Measurements from ENCODE around the gene FTCD.

Gene FTCD

DNA sequence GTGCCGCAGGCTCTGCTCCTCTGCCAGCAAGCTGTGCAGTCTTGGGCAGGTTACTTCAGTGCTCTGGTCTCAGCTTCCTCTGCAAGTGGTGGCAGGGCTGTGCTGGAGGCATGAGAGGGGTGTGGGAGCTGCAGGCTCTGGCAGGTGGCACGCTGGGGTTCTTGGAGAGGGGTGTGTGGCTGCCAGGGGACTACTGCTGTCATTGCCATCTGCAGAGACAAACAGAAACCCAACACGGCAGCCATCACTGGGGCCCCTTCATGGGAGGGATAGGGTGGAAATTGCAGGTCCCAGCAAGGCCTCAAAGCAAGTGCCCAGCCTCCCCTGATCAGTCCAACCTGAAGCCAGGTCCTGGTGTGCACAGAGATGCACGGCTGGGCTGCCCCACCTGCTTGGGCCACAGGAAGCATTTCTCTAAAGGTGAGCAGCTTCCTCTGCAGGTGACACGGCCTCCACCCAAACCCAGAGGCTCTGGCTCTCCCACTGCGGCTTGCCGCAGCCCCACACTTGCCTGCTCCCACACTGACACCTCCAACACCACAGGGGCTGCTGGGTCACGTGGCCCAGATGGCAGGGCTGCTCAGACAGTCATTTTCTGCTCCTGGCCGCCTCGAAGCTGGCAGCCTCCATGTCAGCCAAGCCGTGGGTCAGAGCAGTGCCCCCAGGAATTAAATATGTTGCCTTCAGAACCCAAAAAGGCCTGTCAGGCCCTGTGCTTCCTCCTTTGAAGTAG, 61.5 kb downstream of the FTCD start:
- no peak for DNase-seq (ENCODE audit: low read depth in 1 of 2, low spot score in 1 of 2)

GRCh38 chr21:46092811-46093667, 62.3 kb downstream of the FTCD start:
- no peak for DNase-seq (ENCODE audit: low read depth in 1 of 2, low spot score in 1 of 2)

DNA sequence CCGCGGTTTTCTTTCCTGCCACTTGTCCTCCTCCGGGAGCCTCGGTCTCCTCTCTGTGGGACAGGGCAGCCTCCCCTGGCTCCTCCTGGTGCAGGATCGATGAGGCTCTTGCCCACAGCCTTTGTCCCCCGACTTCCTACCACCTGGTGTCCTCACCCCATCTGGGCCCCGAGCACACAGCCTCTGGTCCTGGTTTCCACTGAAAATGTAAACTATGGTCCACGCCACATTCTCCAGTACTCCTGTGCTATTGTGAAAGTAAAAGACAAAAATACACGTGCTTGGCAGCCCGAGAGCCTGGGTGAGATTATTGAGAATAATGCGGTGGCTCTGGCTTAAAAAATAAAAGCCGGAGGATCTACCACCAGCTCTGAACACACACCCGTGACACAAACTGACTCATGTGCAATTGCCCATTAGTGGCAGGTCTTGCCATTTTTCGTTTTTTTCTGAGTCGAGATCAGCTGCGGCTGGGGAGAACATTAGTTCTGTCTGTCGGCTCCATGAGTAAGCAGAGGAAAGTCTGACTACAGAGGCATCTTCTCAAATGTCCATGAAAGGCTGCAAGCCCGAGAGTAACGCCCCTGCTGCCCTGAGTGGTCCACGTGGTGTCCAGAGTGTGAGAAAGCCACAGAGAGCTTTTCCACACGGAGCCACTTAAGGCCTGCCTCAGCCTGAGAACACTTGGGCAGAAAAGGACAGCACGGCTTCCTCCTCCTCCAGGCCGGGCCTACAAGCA, 63.2 kb downstream of the FTCD start:
- DNase-seq (ENCODE audit: low read depth in 1 of 2, low spot score in 1 of 2), result no peak

DNA sequence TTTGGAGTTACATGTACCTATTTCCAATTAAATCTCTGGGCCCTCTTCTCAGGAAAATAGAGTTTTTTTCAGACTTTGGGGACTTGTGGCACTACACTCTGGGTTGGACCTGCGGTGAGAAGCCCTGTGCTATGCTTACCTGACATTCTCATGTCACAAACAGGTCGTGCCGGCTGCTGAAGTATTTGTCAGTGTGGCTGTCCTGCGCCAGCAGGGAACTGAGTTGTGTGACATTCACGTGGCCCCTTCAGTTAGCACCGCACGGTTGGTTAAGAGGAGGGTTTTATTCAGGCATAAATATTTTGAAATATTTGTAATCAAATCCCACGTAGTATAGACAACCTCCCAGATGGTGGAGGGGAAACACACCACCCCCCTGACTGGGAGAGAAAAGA, 63.8 kb downstream of the FTCD start:
- DNase-seq (ENCODE audit: low read depth in 1 of 2, low spot score in 1 of 2), result no peak

GRCh38 chr21:46091118-46091517, 64.3 kb downstream of the FTCD start:
- DNase-seq (ENCODE audit: low read depth in 1 of 2, low spot score in 1 of 2), result no peak

- no peak for DNase-seq (ENCODE audit: low read depth in 1 of 2, low spot score in 1 of 2)
These were observed 66.1 kb downstream of the FTCD start for GRCh38 chr21:46089285-46089684.

DNA sequence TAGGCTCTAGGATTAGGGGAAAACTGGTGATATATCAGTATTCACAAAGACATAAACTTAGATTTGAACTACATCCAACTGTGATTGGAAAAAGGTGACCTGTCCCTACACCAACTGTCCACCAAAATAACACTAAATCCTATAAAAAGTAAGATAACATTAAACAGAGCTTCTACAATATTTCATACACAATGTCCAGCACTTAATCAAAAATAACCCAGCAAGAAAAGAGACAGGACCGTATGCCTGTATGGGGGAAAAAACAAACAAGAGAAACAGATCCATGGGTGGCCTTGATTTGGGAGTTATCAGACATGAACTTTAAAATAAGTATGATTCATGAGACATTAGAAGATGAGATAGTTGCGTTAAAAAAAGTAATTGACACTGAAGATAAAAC, 67.2 kb downstream of the FTCD start:
- DNase-seq (ENCODE audit: low read depth in 1 of 2, low spot score in 1 of 2), result no peak

DNA sequence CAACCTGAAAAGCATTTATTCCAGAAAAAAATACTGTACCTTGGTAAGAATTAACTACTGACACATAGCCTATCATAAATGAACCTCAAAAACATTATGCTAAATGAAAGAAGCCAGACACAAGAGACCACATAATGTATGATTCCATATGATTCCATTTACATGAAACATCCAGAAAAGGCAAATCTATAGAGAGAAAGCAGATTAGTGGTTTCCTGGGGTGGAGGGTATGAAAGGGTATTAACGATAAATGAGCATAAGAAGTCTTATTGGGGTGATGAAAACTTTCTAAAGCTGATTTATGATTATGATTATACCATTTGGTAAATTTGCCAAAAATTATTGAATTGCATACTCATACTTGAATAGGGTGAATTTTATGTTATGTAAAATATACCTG, 67.7 kb downstream of the FTCD start:
- no peak for DNase-seq (ENCODE audit: low read depth in 1 of 2, low spot score in 1 of 2)
